Gastroesophageal sphincter (tissue), 4 donors: ENCODE data around the gene HEPH. TPM values are rescaled to one million over a fixed set of nuclear protein-coding genes. Genes with fewer than 3 reads are reported as not detected.

ENCODE experiments used
- ATAC-seq: fragments of 150-250 bp; one replicate; pipeline ENCODE4 v1.9.1; 2016; ENCODE audit warnings: mild to moderate bottlenecking, moderate library complexity
- H3K27ac ChIP-seq, 4 donors: fragments of 200-600 bp; sonication (generic) in 3 of 4; 1 replicate in 3 of 4; 2 replicates in 1 of 4; pipeline ENCODE4 v1.5.1; 2016 to 2019
- H3K27me3 ChIP-seq: fragments of 200-600 bp; sonication (generic); one replicate; pipeline ENCODE4 v1.5.1; 2019
- H3K36me3 ChIP-seq, 2 donors: fragments of 200-600 bp; sonication (generic); one replicate each; pipeline ENCODE4 v1.5.1; 2019; ENCODE audit warnings: control low read depth in 1 of 2
- H3K4me1 ChIP-seq, 3 donors: fragments of 200-600 bp; sonication (generic); 1 replicate in 2 of 3; 2 replicates in 1 of 3; pipeline ENCODE4 v1.5.1; 2016 to 2019; ENCODE audit warnings: control low read depth in 2 of 3
- H3K4me3 ChIP-seq, 2 donors: fragments of 200-600 bp; sonication (generic); one replicate each; pipeline ENCODE4 v1.5.1; 2019; ENCODE audit warnings: mild to moderate bottlenecking in 1 of 2, moderate library complexity in 1 of 2
- H3K9me3 ChIP-seq, 3 donors: fragments of 200-600 bp; sonication (generic); one replicate each; pipeline ENCODE4 v1.5.1; 2017 to 2019; ENCODE audit warnings: control low read depth in 2 of 3
- EP300 ChIP-seq: sonication (generic); formaldehyde crosslinking; IDR thresholded peaks from one replicate; pipeline ENCODE4 v1.6.1; 2017; ENCODE audit warnings: antibody characterized with exemption, mild to moderate bottlenecking
- POLR2A ChIP-seq, 2 donors: fragments of 450-650 bp; IDR thresholded peaks; one replicate each; pipeline ENCODE4 v1.6.1; 2017; ENCODE audit warnings: antibody characterized with exemption in 2 of 2, mild to moderate bottlenecking in 2 of 2, moderate library complexity in 1 of 2
- POLR2AphosphoS5 ChIP-seq: sonication (generic); formaldehyde crosslinking; IDR thresholded peaks from one replicate; pipeline ENCODE4 v1.6.1; 2017; ENCODE audit warnings: antibody characterized with exemption
- WGBS, 2 donors: methylation state at CpG; one replicate each; pipeline ENCODE4 v1.1.5; 2018; ENCODE audit warnings: low coverage in 1 of 2; 5-methylcytosine and 5-hydroxymethylcytosine counted together
- total RNA-seq, 4 donors: library from RNA; depleted of rRNA; stranded (reverse); fragments of >200 nt; gene quantifications; one replicate each; pipeline ENCODE4 v1.1.0, GENCODE V29; 2016
- TF ChIP-seq, protein P1 (sequence below), 4 experiments: fragments of 200-600 bp in 2 of 4; fragments of 450-650 bp in 2 of 4; sonication (generic) in 1 of 4; IDR thresholded peaks; one replicate each; pipeline ENCODE4 v1.5.1; 2017 to 2019; ENCODE audit warnings: antibody characterized with exemption in 4 of 4, mild to moderate bottlenecking in 2 of 4, moderate library complexity in 2 of 4

Gene HEPH
- total RNA-seq, 4 donors from 2014 or later: 60.5 to 110 (median 79.3) TPM

DNA sequence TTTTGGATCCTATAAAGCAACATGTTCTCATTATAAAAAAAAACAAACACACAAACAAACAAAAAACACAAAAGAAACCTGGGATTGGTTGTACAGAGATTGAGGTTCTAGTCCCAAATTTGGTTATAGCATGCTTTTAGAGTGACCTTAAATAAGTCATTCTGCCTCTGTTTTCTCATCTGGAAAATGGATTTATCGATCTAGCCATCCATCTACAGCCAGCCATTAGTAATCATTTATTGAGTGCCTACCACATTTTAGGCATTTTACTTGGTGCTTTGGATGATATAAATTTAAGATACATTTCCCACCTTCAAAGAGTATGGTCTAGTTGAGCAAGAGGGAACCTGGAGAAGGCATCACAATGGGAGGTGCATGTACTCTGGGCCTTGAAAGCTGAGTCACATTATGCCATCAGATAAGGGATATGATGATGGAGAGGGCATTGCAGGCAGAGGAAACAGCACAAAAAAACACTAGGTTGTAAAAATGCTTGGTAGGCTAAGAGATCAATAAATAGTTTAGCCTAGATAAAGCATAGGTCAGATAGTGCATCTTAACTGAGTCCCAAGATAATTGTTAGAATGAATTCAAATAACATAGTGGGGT is 91.4 kb downstream of the HEPH start:
- no peak overlapping the region for H3K27ac ChIP-seq
- ATAC-seq: no peak
- H3K27me3 ChIP-seq: no peaks in the 10 kb centered on the region
- TF ChIP-seq EP300: no peak
- TF ChIP-seq POLR2A (IDR thresholded peaks at IDR 0.05): no peak
- TF ChIP-seq, protein P1, sequence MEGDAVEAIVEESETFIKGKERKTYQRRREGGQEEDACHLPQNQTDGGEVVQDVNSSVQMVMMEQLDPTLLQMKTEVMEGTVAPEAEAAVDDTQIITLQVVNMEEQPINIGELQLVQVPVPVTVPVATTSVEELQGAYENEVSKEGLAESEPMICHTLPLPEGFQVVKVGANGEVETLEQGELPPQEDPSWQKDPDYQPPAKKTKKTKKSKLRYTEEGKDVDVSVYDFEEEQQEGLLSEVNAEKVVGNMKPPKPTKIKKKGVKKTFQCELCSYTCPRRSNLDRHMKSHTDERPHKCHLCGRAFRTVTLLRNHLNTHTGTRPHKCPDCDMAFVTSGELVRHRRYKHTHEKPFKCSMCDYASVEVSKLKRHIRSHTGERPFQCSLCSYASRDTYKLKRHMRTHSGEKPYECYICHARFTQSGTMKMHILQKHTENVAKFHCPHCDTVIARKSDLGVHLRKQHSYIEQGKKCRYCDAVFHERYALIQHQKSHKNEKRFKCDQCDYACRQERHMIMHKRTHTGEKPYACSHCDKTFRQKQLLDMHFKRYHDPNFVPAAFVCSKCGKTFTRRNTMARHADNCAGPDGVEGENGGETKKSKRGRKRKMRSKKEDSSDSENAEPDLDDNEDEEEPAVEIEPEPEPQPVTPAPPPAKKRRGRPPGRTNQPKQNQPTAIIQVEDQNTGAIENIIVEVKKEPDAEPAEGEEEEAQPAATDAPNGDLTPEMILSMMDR (IDR thresholded peaks at IDR 0.05): no peak
- no peak for TF ChIP-seq POLR2AphosphoS5
- H3K4me3 ChIP-seq: no peak overlapping the region
- peaks cover 0 to 14% of the 10 kb centered on the region in 2 donors for H3K36me3 ChIP-seq
- no peaks in the 10 kb centered on the region for H3K9me3 ChIP-seq
- H3K4me1 ChIP-seq: no peaks in the 10 kb centered on the region
- WGBS, 2 donors: 86 to 88% methylated on average over 1 of the region's 1 CpG

DNA sequence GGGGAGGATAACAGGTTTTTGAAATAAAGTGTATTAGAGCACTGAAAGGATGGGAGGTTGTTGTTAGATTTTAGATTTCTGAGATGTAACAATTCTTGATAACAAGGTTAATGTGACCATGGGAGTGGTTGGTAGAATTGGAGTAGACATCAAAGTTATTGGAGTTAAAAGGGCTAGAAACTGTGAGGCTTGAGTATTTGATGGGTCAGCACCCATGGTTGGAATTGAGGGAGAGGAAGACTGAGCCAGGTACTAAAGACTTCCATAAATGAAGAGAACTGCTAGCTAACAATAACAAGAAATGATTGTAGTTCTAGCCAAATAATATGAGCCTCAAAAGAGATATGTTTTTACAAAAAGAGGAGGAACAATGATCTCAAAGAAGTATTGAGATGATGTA is 98.8 kb downstream of the HEPH start:
- ATAC-seq: no peak
- Histone ChIP-seq H3K27ac (no peak overlapping the region), H3K9me3 (no peaks in the 10 kb centered on the region), H3K36me3 (peaks cover 0 to 80% of the 10 kb centered on the region in 2 donors), H3K27me3 (no peaks in the 10 kb centered on the region), H3K4me1 (no peaks in the 10 kb centered on the region), H3K4me3 (no peak overlapping the region)
- TF ChIP-seq POLR2A (IDR thresholded peaks at IDR 0.05) (no peak), EP300 (no peak), POLR2AphosphoS5 (no peak)
- TF ChIP-seq, protein P1 (IDR thresholded peaks at IDR 0.05): no peak

Other genes with a start within 250 kb of the HEPH start
- 100 to 1,000 TPM in 2 of 4 donors, 10 to 100 TPM in 2; 22.3 to 253 (median 97.0) TPM for gene VSIG4, start 124.2 kb upstream of the HEPH start, total RNA-seq